ENCODE data around the gene RNASET2. TPM values are rescaled to one million over a fixed set of nuclear protein-coding genes. Genes with fewer than 3 reads are reported as not detected.

RNASET2 gene
- total and polyA plus RNA-seq, 2 of the 13 experiments (the other 11 are each of a cell fraction or from before 2014, with no cell fraction given): 44.6 to 597 TPM

- Histone ChIP-seq H3K9me3 (ENCODE audit: low read length) (no peaks in the 10 kb centered on the region), H3K4me1 (ENCODE audit: insufficient read depth, low read length) (peaks cover 32% of the 10 kb centered on the region), H3K4me2 (ENCODE audit: low read depth, low read length) (no peak overlapping the region), H3K27me3 (ENCODE audit: control insufficient read depth in 1 of 2, insufficient read depth in 2 of 2, low read length in 2 of 2) (no peaks in the 10 kb centered on the region), H3K4me3 (replicated peaks in 1 of 3; ENCODE audit: insufficient read depth in 1 of 3, low read depth in 2 of 3, low read length in 3 of 3) (no peak overlapping the region), H3K27ac (ENCODE audit: extremely low read length, insufficient read depth, low read length) (no peak overlapping the region), H4K20me1 (ENCODE audit: insufficient read depth, low read length) (no peaks in the 10 kb centered on the region), H3K9ac (ENCODE audit: insufficient read depth, low read depth, low read length) (no peak overlapping the region), H3K36me3 (replicated peaks in 1 of 2; ENCODE audit: control insufficient read depth in 1 of 2, insufficient read depth in 2 of 2, low read length in 2 of 2) (peaks cover 4 to 17% of the 10 kb centered on the region in 2 experiments; a peak in 3 of 5 replicates), H3K79me2 (ENCODE audit: insufficient read depth, low read length) (peaks cover 11% of the 10 kb centered on the region), H2AFZ (ENCODE audit: low read length) (no peak overlapping the region)
- in situ Hi-C loops (cut with HindIII; ENCODE audit: extremely low pct_ligation_motif_present, low pct_unique_long_range_greater_than_20kb) (loop anchor here (5.0 kb wide), 1 partner anchor 210 kb away; no protein-coding TSS in a partner anchor), intact Hi-C loops (cut with micrococcal nuclease; ENCODE audit: unreplicated experiment) (no loop called here)
- FAIRE-seq (no peak), ATAC-seq (peak; percentile 62), DNase-seq (ENCODE audit: low spot score) (peak; percentile 31)
- ChIA-PET CTCF (ENCODE audit: low intra/inter-chr PET ratio, low total read pairs) (no interaction called here), POLR2A (no interaction called here)
- no TSS peak for BruUV-seq (replicated peaks)
- WGBS (ENCODE audit: low lambda C conversion rate): 48% methylated on average over 6 of the region's 6 CpGs
- TF ChIP-seq MAFF (IDR thresholded peaks at IDR 0.05; ENCODE audit: low read depth, low read length) (no peak), NR2F6 (IDR thresholded peaks at IDR 0.05) (peak; percentile 69), NR2F6 (CRISPR knock-in tag; IDR thresholded peaks at IDR 0.05) (peak; percentile 81), NR3C1 (CRISPR knock-in tag; IDR thresholded peaks at IDR 0.05) (no peak), KDM1A (CRISPR knock-in tag; IDR thresholded peaks at IDR 0.05) (no peak), HNF4A (CRISPR knock-in tag; IDR thresholded peaks at IDR 0.05) (peak; percentile 51; the same call in 1 of the 2 replicates), HIVEP1 (CRISPR knock-in tag; IDR thresholded peaks at IDR 0.05) (no peak), HBP1 (CRISPR knock-in tag; IDR thresholded peaks at IDR 0.05; ENCODE audit: low read depth) (no peak), ZNF773 (CRISPR knock-in tag; IDR thresholded peaks at IDR 0.05; ENCODE audit: borderline replicate concordance) (no peak), ZNF263 (CRISPR knock-in tag; IDR thresholded peaks at IDR 0.05) (0 out of 2 replicates have a peak, but pooled peaks have one; percentile 29), KLF13 (CRISPR knock-in tag; IDR thresholded peaks at IDR 0.05) (no peak), ZC3H13 (CRISPR knock-in tag; IDR thresholded peaks at IDR 0.05) (no peak), NFIC (IDR thresholded peaks at IDR 0.05; ENCODE audit: low read length) (no peak), PREB (CRISPR knock-in tag; IDR thresholded peaks at IDR 0.05) (no peak), CBX1 (IDR thresholded peaks at IDR 0.05; ENCODE audit: low read depth) (no peak), GATA4 (IDR thresholded peaks at IDR 0.05; ENCODE audit: borderline replicate concordance, low read depth) (no peak), GFI1 (CRISPR knock-in tag; IDR thresholded peaks at IDR 0.05; ENCODE audit: borderline replicate concordance) (peak; percentile 29; the same call in 1 of the 2 replicates), ZNF382 (CRISPR knock-in tag; IDR thresholded peaks at IDR 0.05; ENCODE audit: borderline replicate concordance) (no peak), RFX3 (CRISPR knock-in tag; IDR thresholded peaks at IDR 0.05) (no peak), TEAD2 (CRISPR knock-in tag; IDR thresholded peaks at IDR 0.05) (no peak), SALL1 (CRISPR knock-in tag; IDR thresholded peaks at IDR 0.05) (peak; percentile 30; the same call in 1 of the 2 replicates), ZNF670 (CRISPR knock-in tag; IDR thresholded peaks at IDR 0.05; ENCODE audit: borderline replicate concordance) (no peak), ZNF704 (CRISPR knock-in tag; IDR thresholded peaks at IDR 0.05; ENCODE audit: borderline replicate concordance) (no peak), ZKSCAN1 (IDR thresholded peaks at IDR 0.05; ENCODE audit: low read length) (no peak), ELF4 (CRISPR knock-in tag; IDR thresholded peaks at IDR 0.05; ENCODE audit: borderline replicate concordance) (no peak), NCOR1 (IDR thresholded peaks at IDR 0.05; ENCODE audit: borderline replicate concordance, low read length) (no peak), MBD4 (IDR thresholded peaks at IDR 0.05; ENCODE audit: borderline replicate concordance, low read length) (no peak)
Measured at GRCh38 chr6:166987448-166987847, 31.1 kb upstream of the RNASET2 start.

All from HepG2 (cell line).